ENCODE results near the gene CYSLTR2. TPM values are rescaled to one million over a fixed set of nuclear protein-coding genes. Genes with fewer than 3 reads are reported as not detected.

CYSLTR2 gene
- total RNA-seq, 1 experiment from 2014 or later, result not detected

DNA sequence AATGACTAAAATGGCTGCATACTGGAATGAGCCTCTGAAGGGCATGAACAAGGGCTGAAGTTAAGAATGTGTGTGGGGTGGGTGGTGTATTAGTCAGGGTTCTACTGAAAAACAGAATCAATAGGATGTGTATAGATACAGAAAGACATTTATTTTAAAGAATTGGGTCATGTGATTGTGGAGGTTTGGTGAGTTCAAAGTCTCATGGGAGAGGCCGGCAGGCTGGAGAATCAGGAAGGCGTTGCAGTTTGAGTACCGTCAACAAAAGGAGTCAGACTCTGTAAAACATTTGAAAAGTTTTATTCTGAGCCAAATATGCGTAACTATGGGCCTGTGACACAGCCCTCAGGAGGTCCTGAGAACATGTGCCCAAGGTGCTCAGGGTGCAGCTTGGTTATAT, 24.5 kb upstream of the CYSLTR2 start:
- ATAC-seq, result no peak
- CTCF ChIA-PET, result no interaction called here

DNA sequence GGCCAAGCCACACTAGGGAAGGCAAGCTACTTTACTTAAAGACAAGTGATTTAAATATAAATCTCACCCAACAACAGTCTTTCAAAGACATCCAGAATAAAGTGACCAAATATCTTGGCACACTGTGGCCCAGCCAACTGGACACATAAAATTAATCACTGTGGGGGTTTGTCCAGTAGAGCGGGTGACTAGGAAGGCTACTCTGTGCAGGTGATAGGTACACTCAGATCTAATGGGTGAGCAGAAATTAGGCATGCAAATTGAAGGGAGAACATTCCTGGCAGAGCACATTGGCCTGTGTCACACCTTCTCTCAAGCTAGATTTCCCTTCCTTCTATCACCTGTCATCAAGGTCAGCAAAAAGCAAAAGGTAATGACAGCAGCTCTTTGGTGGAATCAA, 23.4 kb upstream of the CYSLTR2 start:
- no peak overlapping the region for H3K27ac Mint-ChIP-seq
- ChIA-PET POLR2A (no interaction called here), CTCF (no interaction called here)
- no peaks in the 10 kb centered on the region for H3K4me1 Mint-ChIP-seq
- no peak for ATAC-seq
- H3K36me3 Mint-ChIP-seq, result peaks cover 5% of the 10 kb centered on the region; the same call in 1 of the 2 replicates
- H3K27me3 Mint-ChIP-seq (ENCODE audit: low read depth), result no peaks in the 10 kb centered on the region
- no peak for TF ChIP-seq SP1 (CRISPR knock-in tag; conservative IDR thresholded peaks at IDR 0.05)
- no peak overlapping the region for H3K4me3 Mint-ChIP-seq
- H3K9me3 Mint-ChIP-seq, result peaks cover 23% of the 10 kb centered on the region
- no peak for DNase-seq (ENCODE audit: low spot score)

More for the DNA sequence above, 24.5 kb upstream of the CYSLTR2 start:
- POLR2A ChIA-PET, result no interaction called here
- TF ChIP-seq, protein P1, sequence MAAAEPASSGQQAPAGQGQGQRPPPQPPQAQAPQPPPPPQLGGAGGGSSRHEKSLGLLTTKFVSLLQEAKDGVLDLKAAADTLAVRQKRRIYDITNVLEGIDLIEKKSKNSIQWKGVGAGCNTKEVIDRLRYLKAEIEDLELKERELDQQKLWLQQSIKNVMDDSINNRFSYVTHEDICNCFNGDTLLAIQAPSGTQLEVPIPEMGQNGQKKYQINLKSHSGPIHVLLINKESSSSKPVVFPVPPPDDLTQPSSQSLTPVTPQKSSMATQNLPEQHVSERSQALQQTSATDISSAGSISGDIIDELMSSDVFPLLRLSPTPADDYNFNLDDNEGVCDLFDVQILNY (CRISPR knock-in tag; IDR thresholded peaks at IDR 0.05), result no peak
- TF ChIP-seq, protein P2, sequence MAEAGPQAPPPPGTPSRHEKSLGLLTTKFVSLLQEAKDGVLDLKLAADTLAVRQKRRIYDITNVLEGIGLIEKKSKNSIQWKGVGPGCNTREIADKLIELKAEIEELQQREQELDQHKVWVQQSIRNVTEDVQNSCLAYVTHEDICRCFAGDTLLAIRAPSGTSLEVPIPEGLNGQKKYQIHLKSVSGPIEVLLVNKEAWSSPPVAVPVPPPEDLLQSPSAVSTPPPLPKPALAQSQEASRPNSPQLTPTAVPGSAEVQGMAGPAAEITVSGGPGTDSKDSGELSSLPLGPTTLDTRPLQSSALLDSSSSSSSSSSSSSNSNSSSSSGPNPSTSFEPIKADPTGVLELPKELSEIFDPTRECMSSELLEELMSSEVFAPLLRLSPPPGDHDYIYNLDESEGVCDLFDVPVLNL (CRISPR knock-in tag; IDR thresholded peaks at IDR 0.05; ENCODE audit: borderline replicate concordance, low read depth), result no peak
- TF ChIP-seq JUN (CRISPR knock-in tag; IDR thresholded peaks at IDR 0.05) (no peak), CREM (CRISPR knock-in tag; IDR thresholded peaks at IDR 0.05) (no peak), SMAD3 (CRISPR knock-in tag; IDR thresholded peaks at IDR 0.05; ENCODE audit: borderline replicate concordance) (no peak)
- TF ChIP-seq, protein P3, sequence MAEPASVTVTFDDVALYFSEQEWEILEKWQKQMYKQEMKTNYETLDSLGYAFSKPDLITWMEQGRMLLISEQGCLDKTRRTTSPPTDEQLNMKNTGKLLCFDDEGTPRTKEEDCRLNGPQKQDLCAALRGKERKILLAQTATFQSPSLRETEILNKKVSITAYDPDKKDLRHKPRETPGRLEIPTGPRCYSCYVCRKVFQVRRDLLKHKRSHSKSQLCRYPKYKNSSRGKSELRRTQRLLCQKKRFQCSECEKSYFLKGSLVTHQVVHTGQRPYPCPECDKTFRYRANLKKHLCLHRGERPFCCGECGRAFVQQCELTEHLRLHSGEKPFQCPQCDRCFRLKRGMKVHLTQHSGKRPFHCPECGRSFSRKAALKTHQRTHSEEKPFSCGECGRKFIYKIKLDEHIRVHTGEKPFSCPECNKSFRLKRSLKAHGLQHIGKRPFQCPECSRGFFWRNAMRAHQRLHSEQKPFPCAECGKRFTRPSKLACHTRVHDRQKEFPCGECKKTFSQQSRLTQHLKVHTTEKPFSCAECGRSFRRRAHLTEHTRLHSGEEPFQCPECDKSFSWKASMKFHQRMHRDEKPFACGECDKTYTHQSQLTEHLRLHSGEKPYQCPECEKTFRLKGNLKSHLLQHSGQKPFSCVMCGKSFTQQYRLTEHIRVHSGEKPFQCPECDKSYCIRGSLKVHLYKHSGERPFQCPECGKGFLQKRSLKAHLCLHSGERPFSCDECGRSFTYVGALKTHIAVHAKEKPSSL (CRISPR knock-in tag; conservative IDR thresholded peaks at IDR 0.05), result no peak
- TF ChIP-seq, protein P4, sequence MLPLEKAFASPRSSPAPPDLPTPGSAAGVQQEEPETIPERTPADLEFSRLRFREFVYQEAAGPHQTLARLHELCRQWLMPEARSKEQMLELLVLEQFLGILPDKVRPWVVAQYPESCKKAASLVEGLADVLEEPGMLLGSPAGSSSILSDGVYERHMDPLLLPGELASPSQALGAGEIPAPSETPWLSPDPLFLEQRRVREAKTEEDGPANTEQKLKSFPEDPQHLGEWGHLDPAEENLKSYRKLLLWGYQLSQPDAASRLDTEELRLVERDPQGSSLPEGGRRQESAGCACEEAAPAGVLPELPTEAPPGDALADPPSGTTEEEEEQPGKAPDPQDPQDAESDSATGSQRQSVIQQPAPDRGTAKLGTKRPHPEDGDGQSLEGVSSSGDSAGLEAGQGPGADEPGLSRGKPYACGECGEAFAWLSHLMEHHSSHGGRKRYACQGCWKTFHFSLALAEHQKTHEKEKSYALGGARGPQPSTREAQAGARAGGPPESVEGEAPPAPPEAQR (CRISPR knock-in tag; IDR thresholded peaks at IDR 0.05), result no peak
- Mint-ChIP-seq H3K9me3 (peaks cover 14% of the 10 kb centered on the region), H3K27me3 (ENCODE audit: low read depth) (no peaks in the 10 kb centered on the region), H3K4me3 (no peak overlapping the region), H3K36me3 (no peaks in the 10 kb centered on the region), H3K27ac (no peak overlapping the region), H3K4me1 (no peaks in the 10 kb centered on the region)
- no peak for DNase-seq (ENCODE audit: low spot score)

DNA sequence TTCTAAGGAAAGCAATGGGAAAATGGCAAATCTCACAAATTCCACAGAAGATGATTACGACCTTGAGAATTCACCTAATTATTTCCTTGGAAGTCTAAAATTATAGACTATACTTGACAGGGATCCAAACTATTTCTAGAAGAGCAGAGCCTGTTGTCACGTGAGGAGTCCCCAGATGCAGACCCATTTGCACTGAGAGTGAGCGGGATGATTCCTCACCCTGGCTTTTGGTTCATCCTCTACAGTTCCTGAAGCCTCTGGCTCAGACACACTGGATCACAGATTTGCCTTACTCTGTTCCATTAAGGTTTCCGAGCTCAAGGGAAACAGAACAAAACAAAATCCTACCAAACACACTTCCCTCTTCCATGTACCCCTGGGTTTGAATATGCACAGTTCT, 23.0 kb upstream of the CYSLTR2 start:
- Mint-ChIP-seq H3K36me3 (peaks cover 5% of the 10 kb centered on the region; the same call in 1 of the 2 replicates), H3K4me3 (no peak overlapping the region), H3K4me1 (no peaks in the 10 kb centered on the region), H3K27me3 (ENCODE audit: low read depth) (no peaks in the 10 kb centered on the region), H3K9me3 (peaks cover 23% of the 10 kb centered on the region), H3K27ac (no peak overlapping the region)
- TF ChIP-seq GRHL2 (CRISPR knock-in tag; IDR thresholded peaks at IDR 0.05; ENCODE audit: insufficient replicate concordance, severe bottlenecking), result no peak
- TF ChIP-seq, protein P5, sequence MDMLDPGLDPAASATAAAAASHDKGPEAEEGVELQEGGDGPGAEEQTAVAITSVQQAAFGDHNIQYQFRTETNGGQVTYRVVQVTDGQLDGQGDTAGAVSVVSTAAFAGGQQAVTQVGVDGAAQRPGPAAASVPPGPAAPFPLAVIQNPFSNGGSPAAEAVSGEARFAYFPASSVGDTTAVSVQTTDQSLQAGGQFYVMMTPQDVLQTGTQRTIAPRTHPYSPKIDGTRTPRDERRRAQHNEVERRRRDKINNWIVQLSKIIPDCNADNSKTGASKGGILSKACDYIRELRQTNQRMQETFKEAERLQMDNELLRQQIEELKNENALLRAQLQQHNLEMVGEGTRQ (CRISPR knock-in tag; IDR thresholded peaks at IDR 0.05), result no peak
- no peak for TF ChIP-seq PRRX2 (CRISPR knock-in tag; IDR thresholded peaks at IDR 0.05)
- TF ChIP-seq FOXJ3 (CRISPR knock-in tag; IDR thresholded peaks at IDR 0.05; ENCODE audit: borderline replicate concordance), result no peak
- no peak for TF ChIP-seq ZNF317 (CRISPR knock-in tag; IDR thresholded peaks at IDR 0.05; ENCODE audit: borderline replicate concordance, low read depth)
- TF ChIP-seq, protein P6, sequence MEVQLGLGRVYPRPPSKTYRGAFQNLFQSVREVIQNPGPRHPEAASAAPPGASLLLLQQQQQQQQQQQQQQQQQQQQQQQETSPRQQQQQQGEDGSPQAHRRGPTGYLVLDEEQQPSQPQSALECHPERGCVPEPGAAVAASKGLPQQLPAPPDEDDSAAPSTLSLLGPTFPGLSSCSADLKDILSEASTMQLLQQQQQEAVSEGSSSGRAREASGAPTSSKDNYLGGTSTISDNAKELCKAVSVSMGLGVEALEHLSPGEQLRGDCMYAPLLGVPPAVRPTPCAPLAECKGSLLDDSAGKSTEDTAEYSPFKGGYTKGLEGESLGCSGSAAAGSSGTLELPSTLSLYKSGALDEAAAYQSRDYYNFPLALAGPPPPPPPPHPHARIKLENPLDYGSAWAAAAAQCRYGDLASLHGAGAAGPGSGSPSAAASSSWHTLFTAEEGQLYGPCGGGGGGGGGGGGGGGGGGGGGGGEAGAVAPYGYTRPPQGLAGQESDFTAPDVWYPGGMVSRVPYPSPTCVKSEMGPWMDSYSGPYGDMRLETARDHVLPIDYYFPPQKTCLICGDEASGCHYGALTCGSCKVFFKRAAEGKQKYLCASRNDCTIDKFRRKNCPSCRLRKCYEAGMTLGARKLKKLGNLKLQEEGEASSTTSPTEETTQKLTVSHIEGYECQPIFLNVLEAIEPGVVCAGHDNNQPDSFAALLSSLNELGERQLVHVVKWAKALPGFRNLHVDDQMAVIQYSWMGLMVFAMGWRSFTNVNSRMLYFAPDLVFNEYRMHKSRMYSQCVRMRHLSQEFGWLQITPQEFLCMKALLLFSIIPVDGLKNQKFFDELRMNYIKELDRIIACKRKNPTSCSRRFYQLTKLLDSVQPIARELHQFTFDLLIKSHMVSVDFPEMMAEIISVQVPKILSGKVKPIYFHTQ (CRISPR knock-in tag; IDR thresholded peaks at IDR 0.05), result no peak
- no peak for TF ChIP-seq GTF2I (CRISPR knock-in tag; conservative IDR thresholded peaks at IDR 0.05)
- TF ChIP-seq CREB1 (CRISPR knock-in tag; IDR thresholded peaks at IDR 0.05), result no peak
- TF ChIP-seq, protein P7, sequence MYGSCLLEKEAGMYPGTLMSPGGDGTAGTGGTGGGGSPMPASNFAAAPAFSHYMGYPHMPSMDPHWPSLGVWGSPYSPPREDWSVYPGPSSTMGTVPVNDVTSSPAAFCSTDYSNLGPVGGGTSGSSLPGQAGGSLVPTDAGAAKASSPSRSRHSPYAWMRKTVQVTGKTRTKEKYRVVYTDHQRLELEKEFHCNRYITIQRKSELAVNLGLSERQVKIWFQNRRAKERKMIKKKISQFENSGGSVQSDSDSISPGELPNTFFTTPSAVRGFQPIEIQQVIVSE (CRISPR knock-in tag; IDR thresholded peaks at IDR 0.05; ENCODE audit: borderline replicate concordance), result no peak
- TF ChIP-seq, protein P8, sequence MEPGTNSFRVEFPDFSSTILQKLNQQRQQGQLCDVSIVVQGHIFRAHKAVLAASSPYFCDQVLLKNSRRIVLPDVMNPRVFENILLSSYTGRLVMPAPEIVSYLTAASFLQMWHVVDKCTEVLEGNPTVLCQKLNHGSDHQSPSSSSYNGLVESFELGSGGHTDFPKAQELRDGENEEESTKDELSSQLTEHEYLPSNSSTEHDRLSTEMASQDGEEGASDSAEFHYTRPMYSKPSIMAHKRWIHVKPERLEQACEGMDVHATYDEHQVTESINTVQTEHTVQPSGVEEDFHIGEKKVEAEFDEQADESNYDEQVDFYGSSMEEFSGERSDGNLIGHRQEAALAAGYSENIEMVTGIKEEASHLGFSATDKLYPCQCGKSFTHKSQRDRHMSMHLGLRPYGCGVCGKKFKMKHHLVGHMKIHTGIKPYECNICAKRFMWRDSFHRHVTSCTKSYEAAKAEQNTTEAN (CRISPR knock-in tag; IDR thresholded peaks at IDR 0.05), result no peak
- ChIA-PET CTCF (no interaction called here), POLR2A (no interaction called here)
- DNase-seq (ENCODE audit: low spot score), result no peak
- no peak for ATAC-seq

Measured in WTC11 (cell line).